GM21515 (cell line): Measurements from ENCODE around the gene HNRNPA1L2.
A peak's percentile ranks its signal among the peaks of the same experiment; 100 is the strongest.
"Not testable (repeated sequence)": the region's sequence is repeated elsewhere in the genome, so short reads cannot be mapped to it uniquely, and the experiment has no call there.

Experiments used
- ATAC-seq: cut with Tn5 transposase; IDR thresholded peaks from one replicate; pipeline ENCODE4 v1.9.1; 2021; ENCODE audit not compliant: unreplicated experiment

HNRNPA1L2 gene

DNA sequence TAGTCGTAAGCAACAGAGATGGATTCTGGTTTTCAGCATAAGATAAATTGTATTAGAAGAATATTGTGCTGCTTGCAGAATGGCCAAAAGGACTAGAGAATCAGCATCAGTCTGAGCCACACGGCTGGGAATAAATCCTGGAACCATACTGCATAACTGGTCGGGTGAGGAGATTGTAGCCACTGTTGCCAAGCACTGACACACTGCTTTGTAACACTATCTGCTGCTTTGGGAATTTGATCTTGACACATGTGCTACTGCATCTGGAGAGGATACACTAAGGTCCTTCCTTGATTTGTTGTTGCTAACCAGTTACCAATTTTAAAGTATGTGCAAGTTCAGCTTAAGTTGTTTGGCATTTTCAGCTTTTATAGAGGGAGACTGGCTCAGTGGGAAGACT is 1.9 kb downstream of the HNRNPA1L2 start:
- ATAC-seq, result no peak

DNA sequence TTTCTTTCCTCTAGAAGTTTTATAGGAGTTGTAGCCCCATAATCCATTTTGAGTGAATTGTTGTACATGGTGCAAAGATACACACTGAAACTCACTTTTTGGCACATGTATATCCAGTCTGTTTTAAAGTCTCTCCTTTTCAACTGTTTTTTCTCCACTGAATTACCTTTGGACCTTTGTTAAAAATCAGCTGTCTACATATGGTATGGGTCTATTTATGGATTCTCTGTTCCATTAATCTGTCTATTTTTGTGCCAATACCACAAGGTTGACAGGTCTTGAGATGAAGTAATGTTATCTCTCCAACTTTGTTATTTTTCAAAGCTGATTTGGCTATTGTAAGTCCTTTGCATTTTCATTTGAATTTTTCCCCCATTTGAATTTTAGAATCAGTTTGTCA is 4.7 kb downstream of the HNRNPA1L2 start:
- ATAC-seq, result no peak

- ATAC-seq, result no peak
Measured at GRCh38 chr13:52650731-52651130, 8.5 kb downstream of the HNRNPA1L2 start.

DNA sequence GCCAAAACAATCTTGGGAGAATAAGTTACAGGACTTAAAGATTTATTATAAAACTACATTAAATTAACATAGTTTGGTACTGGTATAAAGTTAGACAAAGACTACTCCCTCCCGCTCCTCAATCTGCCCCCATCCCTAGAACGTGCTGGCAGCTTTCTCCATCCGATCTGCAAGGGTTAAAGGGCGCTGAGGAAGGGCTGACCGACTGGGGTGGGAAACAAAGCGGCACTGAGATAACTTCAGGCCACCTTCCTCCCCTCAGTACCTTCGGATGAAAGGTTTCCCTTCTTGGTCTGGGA is 9.6 kb downstream of the HNRNPA1L2 start:
- ATAC-seq, result peak; percentile 6

- peak; percentile 96 for ATAC-seq
Measured at GRCh38 chr13:52652196-52652979, 10.2 kb downstream of the HNRNPA1L2 start, which contains the start of gene SUGT1. TSS of gene SUGT1 (plus strand) at chr13:52652836. CDS start at chr13:52652921, 85 bp downstream.

- ATAC-seq, result peak; percentile 31
Measured at GRCh38 chr13:52652980-52653303, 10.7 kb downstream of the HNRNPA1L2 start.

DNA sequence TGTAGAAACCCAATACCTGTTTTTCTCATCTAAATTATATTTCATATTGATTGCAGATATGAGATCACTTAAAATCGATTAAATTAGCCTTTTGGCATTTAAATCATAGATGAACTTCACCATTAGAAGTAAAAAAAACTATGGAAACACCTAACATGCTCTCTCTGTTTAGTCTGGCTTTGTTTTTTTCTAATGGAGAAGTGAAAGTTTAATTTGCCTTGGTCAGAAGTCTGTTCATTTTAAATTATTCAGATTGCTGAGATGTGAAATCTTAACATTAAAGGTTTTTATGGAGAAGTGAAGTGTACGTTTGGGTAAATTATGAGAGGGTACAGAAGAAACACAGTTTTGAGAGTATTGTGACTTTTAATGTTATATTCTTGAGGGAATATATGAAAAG is 17.1 kb downstream of the HNRNPA1L2 start:
- no peak for ATAC-seq

DNA sequence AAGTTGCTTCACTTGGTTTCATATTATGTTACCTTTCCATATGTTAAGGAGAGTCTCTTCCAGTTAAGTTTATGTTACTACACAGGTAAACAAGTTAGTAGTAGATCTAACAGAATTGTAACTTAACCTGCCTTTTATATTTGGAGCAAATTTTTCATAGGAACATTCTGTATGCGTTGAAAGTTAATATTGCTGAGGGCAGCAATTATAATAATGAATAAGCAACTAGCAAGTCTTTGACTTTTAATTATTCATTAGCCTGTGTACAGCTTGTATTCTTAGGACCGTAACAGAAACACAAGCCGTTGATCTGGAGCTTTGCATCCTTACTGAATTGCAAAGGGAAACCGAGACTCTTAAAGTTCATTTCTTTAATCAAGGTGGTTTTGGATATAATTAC is 22.0 kb downstream of the HNRNPA1L2 start:
- no peak for ATAC-seq

DNA sequence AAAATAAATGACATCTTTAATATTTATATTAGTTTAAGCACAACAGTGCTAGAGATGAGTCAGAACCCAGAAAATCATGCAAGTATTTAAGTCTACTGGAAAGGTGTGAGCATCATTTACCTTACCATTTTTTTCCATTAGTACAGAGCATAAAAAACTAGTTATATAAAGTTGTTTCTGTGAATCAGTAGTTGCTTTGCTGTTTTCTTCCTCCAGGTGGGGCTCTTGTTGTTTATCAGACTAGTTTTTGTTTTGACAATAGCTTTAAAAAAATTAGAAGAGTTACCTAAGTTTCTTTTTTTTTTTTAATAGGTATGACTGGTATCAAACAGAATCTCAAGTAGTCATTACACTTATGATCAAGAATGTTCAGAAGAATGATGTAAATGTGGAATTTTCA is 23.1 kb downstream of the HNRNPA1L2 start:
- no peak for ATAC-seq

- ATAC-seq, result no peak
Measured at GRCh38 chr13:52669677-52670076, 27.4 kb downstream of the HNRNPA1L2 start.

- no peak for ATAC-seq
Measured at GRCh38 chr13:52670726-52671125, 28.5 kb downstream of the HNRNPA1L2 start.

GRCh38 chr13:52673465-52673864 is 31.2 kb downstream of the HNRNPA1L2 start:
- ATAC-seq, result no peak

- no peak for ATAC-seq
Measured at GRCh38 chr13:52677823-52678222, 35.6 kb downstream of the HNRNPA1L2 start.

GRCh38 chr13:52685806-52686205 is 43.6 kb downstream of the HNRNPA1L2 start:
- not testable (repeated sequence) for ATAC-seq

DNA sequence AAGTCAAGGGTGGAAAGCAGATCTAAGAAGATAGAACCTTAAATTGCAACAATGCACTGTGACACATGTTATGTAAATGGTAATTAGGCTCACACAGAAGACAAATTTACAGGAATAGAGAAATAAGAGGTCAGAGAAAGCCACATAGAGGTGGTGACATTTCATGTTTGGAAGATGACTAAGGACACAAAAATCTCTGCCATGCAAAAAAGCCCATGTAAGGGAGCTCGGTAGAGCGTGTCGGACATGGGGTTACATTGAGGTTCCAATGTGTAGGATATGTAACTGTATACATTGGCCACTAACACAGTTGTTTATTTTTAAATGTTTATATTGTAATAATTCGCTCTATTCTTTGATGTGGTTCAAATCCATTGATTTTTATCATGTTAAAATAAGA is 44.1 kb downstream of the HNRNPA1L2 start:
- ATAC-seq, result no peak
